PC-3 (cell line): ENCODE measurements around the gene RET.

ENCODE experiments used
- EZH2 ChIP-seq: fragments of 300-600 bp; sonication (generic); IDR thresholded peaks from one replicate; pipeline ENCODE4 v1.6.1; 2017; ENCODE audit warnings: antibody characterized with exemption, mild to moderate bottlenecking, low read length; ENCODE audit not compliant: unreplicated experiment
- EZH2phosphoT487 ChIP-seq: fragments of 300-600 bp; sonication (generic); IDR thresholded peaks from 2 replicates; pipeline ENCODE4 v1.6.1; 2018; ENCODE audit warnings: mild to moderate bottlenecking, antibody characterized with exemption, low read length, borderline replicate concordance
- TF ChIP-seq, protein P1 (sequence below): fragments of 300-600 bp; sonication (generic); conservative IDR thresholded peaks from 2 replicates; pipeline ENCODE4 v1.5.1; 2017; ENCODE audit warnings: antibody characterized with exemption, low read depth, mild to moderate bottlenecking, low read length

DNA sequence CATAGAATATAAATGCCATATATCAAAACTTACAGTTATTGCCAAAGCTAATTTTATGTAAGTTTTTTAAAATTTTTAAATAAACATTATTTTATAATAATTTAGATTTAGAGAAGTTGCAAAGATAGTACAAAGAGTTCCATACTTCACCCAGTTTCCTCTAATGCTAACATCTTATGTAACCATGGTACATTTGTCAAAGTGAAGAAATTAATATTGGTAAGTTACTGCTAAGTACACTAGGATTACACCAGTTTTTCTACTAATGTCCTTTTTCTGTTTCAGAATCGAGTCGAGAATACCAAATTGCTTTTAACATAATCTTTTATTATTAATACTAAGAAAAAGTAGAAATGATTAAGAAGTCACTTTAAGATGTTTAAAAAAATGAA is 90.6 kb downstream of the RET start:
- TF ChIP-seq, protein P1, sequence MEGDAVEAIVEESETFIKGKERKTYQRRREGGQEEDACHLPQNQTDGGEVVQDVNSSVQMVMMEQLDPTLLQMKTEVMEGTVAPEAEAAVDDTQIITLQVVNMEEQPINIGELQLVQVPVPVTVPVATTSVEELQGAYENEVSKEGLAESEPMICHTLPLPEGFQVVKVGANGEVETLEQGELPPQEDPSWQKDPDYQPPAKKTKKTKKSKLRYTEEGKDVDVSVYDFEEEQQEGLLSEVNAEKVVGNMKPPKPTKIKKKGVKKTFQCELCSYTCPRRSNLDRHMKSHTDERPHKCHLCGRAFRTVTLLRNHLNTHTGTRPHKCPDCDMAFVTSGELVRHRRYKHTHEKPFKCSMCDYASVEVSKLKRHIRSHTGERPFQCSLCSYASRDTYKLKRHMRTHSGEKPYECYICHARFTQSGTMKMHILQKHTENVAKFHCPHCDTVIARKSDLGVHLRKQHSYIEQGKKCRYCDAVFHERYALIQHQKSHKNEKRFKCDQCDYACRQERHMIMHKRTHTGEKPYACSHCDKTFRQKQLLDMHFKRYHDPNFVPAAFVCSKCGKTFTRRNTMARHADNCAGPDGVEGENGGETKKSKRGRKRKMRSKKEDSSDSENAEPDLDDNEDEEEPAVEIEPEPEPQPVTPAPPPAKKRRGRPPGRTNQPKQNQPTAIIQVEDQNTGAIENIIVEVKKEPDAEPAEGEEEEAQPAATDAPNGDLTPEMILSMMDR: no peak
- no peak for TF ChIP-seq EZH2phosphoT487
- TF ChIP-seq EZH2: no peak
